Ishikawa (cell line): ENCODE data around the gene TTLL12.

Source experiments
- CEBPB ChIP-seq: IDR thresholded peaks from 2 replicates; pipeline ENCODE4 v1.6.1; 2012
- CREB1 ChIP-seq: IDR thresholded peaks from 2 replicates; pipeline ENCODE4 v1.6.1; 2012; ENCODE audit warnings: low read depth
- EGR1 ChIP-seq: IDR thresholded peaks from 2 replicates; pipeline ENCODE4 v1.6.1; 2012
- EP300 ChIP-seq: IDR thresholded peaks from 2 replicates; pipeline ENCODE4 v1.6.1; 2012; ENCODE audit warnings: borderline replicate concordance
- NFIC ChIP-seq: IDR thresholded peaks from 2 replicates; pipeline ENCODE4 v1.6.1; 2012
- RAD21 ChIP-seq: IDR thresholded peaks from 2 replicates; pipeline ENCODE4 v1.6.1; 2012; ENCODE audit warnings: low read depth
- TEAD4 ChIP-seq: IDR thresholded peaks from 2 replicates; pipeline ENCODE4 v1.6.1; 2012
- YY1 ChIP-seq: IDR thresholded peaks from 2 replicates; pipeline ENCODE4 v1.6.1; 2012; ENCODE audit warnings: low read depth
- TF ChIP-seq, protein P1 (sequence below): IDR thresholded peaks from 2 replicates; pipeline ENCODE4 v1.6.1; 2012; ENCODE audit warnings: low read depth, mild to moderate bottlenecking
- TF ChIP-seq, protein P2 (sequence below): IDR thresholded peaks from 2 replicates; pipeline ENCODE4 v1.6.1; 2012
- TF ChIP-seq, protein P3 (sequence below): IDR thresholded peaks from 2 replicates; pipeline ENCODE4 v1.6.1; 2012

DNA sequence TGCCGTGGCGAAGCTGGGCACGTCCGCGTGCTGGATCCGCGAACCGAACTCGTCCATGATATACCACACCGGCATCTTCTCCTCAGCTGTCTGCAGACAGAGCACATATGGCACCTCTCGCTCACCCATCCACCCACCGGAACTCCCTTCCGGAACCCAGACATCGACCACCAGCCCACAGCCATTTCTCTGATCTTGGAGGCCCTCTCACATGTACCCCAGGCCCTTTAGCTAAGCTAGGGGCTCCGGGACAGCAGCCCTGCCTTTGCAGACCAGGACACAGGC is 7.1 kb downstream of the TTLL12 start:
- no peak for TF ChIP-seq EGR1
- TF ChIP-seq, protein P1, sequence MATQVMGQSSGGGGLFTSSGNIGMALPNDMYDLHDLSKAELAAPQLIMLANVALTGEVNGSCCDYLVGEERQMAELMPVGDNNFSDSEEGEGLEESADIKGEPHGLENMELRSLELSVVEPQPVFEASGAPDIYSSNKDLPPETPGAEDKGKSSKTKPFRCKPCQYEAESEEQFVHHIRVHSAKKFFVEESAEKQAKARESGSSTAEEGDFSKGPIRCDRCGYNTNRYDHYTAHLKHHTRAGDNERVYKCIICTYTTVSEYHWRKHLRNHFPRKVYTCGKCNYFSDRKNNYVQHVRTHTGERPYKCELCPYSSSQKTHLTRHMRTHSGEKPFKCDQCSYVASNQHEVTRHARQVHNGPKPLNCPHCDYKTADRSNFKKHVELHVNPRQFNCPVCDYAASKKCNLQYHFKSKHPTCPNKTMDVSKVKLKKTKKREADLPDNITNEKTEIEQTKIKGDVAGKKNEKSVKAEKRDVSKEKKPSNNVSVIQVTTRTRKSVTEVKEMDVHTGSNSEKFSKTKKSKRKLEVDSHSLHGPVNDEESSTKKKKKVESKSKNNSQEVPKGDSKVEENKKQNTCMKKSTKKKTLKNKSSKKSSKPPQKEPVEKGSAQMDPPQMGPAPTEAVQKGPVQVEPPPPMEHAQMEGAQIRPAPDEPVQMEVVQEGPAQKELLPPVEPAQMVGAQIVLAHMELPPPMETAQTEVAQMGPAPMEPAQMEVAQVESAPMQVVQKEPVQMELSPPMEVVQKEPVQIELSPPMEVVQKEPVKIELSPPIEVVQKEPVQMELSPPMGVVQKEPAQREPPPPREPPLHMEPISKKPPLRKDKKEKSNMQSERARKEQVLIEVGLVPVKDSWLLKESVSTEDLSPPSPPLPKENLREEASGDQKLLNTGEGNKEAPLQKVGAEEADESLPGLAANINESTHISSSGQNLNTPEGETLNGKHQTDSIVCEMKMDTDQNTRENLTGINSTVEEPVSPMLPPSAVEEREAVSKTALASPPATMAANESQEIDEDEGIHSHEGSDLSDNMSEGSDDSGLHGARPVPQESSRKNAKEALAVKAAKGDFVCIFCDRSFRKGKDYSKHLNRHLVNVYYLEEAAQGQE = no peak
- TF ChIP-seq, protein P2, sequence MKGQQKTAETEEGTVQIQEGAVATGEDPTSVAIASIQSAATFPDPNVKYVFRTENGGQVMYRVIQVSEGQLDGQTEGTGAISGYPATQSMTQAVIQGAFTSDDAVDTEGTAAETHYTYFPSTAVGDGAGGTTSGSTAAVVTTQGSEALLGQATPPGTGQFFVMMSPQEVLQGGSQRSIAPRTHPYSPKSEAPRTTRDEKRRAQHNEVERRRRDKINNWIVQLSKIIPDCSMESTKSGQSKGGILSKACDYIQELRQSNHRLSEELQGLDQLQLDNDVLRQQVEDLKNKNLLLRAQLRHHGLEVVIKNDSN = no peak
- TF ChIP-seq EP300 = no peak
- no peak for TF ChIP-seq RAD21
- no peak for TF ChIP-seq CEBPB
- no peak for TF ChIP-seq NFIC
- no peak for TF ChIP-seq YY1
- TF ChIP-seq, protein P3, sequence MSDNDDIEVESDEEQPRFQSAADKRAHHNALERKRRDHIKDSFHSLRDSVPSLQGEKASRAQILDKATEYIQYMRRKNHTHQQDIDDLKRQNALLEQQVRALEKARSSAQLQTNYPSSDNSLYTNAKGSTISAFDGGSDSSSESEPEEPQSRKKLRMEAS = no peak
- TF ChIP-seq CREB1 = no peak
- TF ChIP-seq TEAD4 = no peak
